ENCODE results near the gene RPL11.
A peak's percentile ranks its signal among the peaks of the same experiment; 100 is the strongest.

RPL11 gene

GRCh38 chr1:23709229-23709628 is 17.6 kb downstream of the RPL11 start:
- no peak for DNase-seq (ENCODE audit: extremely low read depth, low read depth)

GRCh38 chr1:23718482-23718881 is 26.9 kb downstream of the RPL11 start:
- TF ChIP-seq CTCF (IDR thresholded peaks at IDR 0.05; ENCODE audit: low read depth, low read length, missing control alignments) = peak; percentile 60
- DNase-seq (ENCODE audit: extremely low read depth, low read depth) = peak; percentile 54
- H3K4me3 ChIP-seq (replicated peaks; ENCODE audit: low read depth, low read length) = no peak overlapping the region

More at GRCh38 chr1:23709229-23709628, 17.6 kb downstream of the RPL11 start:
- TF ChIP-seq CTCF (IDR thresholded peaks at IDR 0.05; ENCODE audit: low read depth, low read length, missing control alignments) = no peak
- H3K4me3 ChIP-seq (replicated peaks; ENCODE audit: low read depth, low read length) = no peak overlapping the region

- no peak for DNase-seq (ENCODE audit: extremely low read depth, low read depth)
- no peak overlapping the region for H3K4me3 ChIP-seq (replicated peaks; ENCODE audit: low read depth, low read length)
- TF ChIP-seq CTCF (IDR thresholded peaks at IDR 0.05; ENCODE audit: low read depth, low read length, missing control alignments) = no peak
Measured at GRCh38 chr1:23719162-23719820, 27.7 kb downstream of the RPL11 start.

GRCh38 chr1:23720256-23720995 is 28.8 kb downstream of the RPL11 start:
- no peak for DNase-seq (ENCODE audit: extremely low read depth, low read depth)
- no peak for TF ChIP-seq CTCF (IDR thresholded peaks at IDR 0.05; ENCODE audit: low read depth, low read length, missing control alignments)
- H3K4me3 ChIP-seq (replicated peaks; ENCODE audit: low read depth, low read length) = no peak overlapping the region

- no peak for TF ChIP-seq CTCF (IDR thresholded peaks at IDR 0.05; ENCODE audit: low read depth, low read length, missing control alignments)
- no peak for DNase-seq (ENCODE audit: extremely low read depth, low read depth)
- H3K4me3 ChIP-seq (replicated peaks; ENCODE audit: low read depth, low read length) = no peak overlapping the region
Measured at GRCh38 chr1:23722652-23723051, 31.0 kb downstream of the RPL11 start.

- TF ChIP-seq CTCF (IDR thresholded peaks at IDR 0.05; ENCODE audit: low read depth, low read length, missing control alignments) = no peak
- no peak for DNase-seq (ENCODE audit: extremely low read depth, low read depth)
- no peak overlapping the region for H3K4me3 ChIP-seq (replicated peaks; ENCODE audit: low read depth, low read length)
Measured at GRCh38 chr1:23726686-23727085, 35.1 kb downstream of the RPL11 start.
